GM12874 (cell line): ENCODE data around the gene RAPGEF1.

Experiments used
- CTCF ChIP-seq: IDR thresholded peaks from 2 replicates; pipeline ENCODE4 v1.5.1; 2011; ENCODE audit warnings: low read depth, mild to moderate bottlenecking, control low read depth, low read length, moderate library complexity; ENCODE audit not compliant: insufficient read depth

RAPGEF1 gene

GRCh38 chr9:131611586-131612315 is 128.1 kb downstream of the RAPGEF1 start:
- TF ChIP-seq CTCF, result no peak

GRCh38 chr9:131610231-131610761 is 129.6 kb downstream of the RAPGEF1 start:
- TF ChIP-seq CTCF, result no peak

DNA sequence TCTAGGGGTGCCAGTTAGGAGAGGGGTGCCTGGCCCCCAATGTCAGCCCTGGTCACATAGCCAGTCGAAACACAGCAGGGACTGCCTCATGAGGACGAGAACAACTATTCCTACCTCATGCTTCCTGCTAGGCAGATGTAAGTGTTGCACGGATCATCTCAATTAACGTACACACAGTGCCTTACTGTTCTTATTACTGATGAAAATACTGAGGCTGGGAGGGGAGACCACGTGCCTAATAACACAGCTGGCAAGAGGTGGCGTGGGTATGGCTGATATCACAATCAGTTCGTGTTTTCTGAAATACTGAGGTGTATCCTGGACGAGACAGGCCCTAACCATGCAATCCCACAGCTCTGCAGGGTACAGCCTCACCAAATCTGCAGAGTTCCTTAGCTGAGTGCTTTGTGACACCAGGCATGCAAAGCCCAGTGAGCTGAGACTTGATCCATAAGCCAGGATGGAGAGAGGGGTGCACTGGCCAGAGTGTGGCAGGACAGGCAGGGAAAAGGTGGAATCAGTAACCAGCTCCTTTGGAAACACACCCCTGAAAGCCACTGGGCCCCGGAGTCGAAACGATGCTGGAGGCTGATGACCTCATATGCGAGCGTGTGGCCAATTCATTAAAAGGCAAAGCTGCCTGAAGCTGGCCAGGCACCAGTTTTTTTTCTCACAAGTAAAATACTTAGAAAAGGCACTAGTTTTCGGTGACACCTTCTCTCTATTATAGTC is 130.6 kb downstream of the RAPGEF1 start:
- TF ChIP-seq CTCF, result no peak

DNA sequence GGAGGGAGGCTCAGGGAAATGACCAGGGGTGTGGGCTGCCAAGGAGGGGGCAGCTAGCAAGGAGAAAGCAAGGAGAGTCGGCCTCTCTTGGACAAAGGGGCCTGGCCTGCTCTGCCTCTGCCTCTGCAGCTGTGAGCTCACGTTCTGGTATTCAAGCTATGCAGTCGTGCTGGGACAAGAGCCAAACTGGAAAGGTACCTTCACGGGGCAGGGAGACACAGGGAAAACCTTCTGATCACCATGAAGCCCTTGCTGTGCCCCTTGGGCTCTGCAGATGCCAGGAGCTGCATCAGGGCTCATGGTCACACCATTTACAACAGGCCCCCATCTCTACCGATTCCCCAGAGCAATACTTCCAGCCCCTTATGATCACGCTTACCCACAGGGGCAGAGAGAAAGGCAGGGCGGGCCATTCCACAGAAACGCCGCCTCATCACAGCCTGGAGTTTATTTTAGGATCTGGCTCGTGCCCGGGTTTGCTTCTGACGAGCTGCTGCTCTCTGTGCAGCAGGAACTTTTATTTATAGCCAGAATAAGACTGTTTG is 131.3 kb downstream of the RAPGEF1 start:
- TF ChIP-seq CTCF, result no peak

DNA sequence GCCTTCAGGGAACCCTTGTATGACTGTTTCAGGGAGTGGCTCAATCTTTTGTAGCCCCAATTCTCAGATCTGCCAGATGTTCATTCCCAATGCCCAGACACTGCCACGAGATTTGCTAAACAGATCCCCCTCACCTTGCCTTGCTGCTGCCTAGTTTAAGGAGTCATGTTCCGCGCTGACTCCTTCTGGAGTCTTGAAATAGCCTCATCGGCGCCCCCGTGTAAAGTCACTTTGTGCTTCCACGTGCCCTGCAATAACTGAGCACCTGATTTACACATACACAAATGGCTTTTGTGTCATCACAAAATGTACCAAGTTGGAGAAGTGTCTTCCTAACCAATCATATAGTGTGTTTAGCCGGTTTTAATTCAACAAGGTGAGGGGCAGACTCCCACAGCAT is 132.3 kb downstream of the RAPGEF1 start:
- no peak for TF ChIP-seq CTCF

- no peak for TF ChIP-seq CTCF
Measured at GRCh38 chr9:131606896-131607567, 132.8 kb downstream of the RAPGEF1 start.
